WTC11 (cell line): ENCODE measurements around the gene PADI2.

Source experiments
- CTCF ChIP-seq: fragments of 200-600 bp; IDR thresholded peaks from 2 replicates; pipeline ENCODE4 v1.8.0; 2022; ENCODE audit warnings: antibody characterized with exemption
- ELF4 ChIP-seq: sonication (generic); formaldehyde crosslinking; IDR thresholded peaks from 2 replicates; pipeline ENCODE4 v1.8.1; 2022; ENCODE audit warnings: low read depth, mild to moderate bottlenecking, moderate library complexity, missing genetic modification reagents
- FOXP4 ChIP-seq: sonication (generic); formaldehyde crosslinking; IDR thresholded peaks from 2 replicates; pipeline ENCODE4 v1.8.0; 2022; ENCODE audit warnings: mild to moderate bottlenecking, missing genetic modification reagents
- NFE2L1 ChIP-seq: sonication (generic); formaldehyde crosslinking; IDR thresholded peaks from 2 replicates; pipeline ENCODE4 v1.8.1; 2023; ENCODE audit warnings: missing genetic modification reagents
- NR1H2 ChIP-seq: sonication (generic); formaldehyde crosslinking; IDR thresholded peaks from 2 replicates; pipeline ENCODE4 v1.9.0; 2021; ENCODE audit warnings: mild to moderate bottlenecking, moderate library complexity, missing genetic modification reagents
- PREB ChIP-seq: sonication (generic); formaldehyde crosslinking; IDR thresholded peaks from 2 replicates; pipeline ENCODE4 v1.8.1; 2022; ENCODE audit warnings: mild to moderate bottlenecking, missing genetic modification reagents, moderate library complexity, borderline replicate concordance
- SMAD3 ChIP-seq: sonication (generic); formaldehyde crosslinking; IDR thresholded peaks from 2 replicates; pipeline ENCODE4 v1.8.0; 2022; ENCODE audit warnings: missing genetic modification reagents, mild to moderate bottlenecking, borderline replicate concordance
- ZNF121 ChIP-seq: sonication (generic); formaldehyde crosslinking; IDR thresholded peaks from 2 replicates; pipeline ENCODE4 v1.8.0; 2023; ENCODE audit warnings: missing genetic modification reagents

DNA sequence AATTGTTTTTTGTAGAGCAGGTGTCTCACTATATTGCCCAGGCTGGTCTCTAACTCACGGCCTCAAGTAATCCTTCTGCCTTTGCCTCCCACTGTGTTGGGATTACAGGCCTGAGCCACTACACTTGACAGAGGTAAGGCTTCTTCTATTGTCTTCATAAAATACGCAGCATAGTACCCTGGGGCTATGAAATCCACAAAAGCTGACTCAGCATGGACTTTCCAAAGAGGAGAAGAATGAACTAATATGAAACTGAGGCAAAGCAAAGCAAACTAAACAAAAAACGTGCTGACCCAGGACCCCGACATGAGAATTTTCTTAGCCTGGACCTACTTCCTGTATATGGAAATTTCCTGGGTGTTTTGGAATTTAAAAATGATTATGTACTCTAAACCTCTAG lies 89.0 kb downstream of the PADI2 start:
- no peak for TF ChIP-seq SMAD3 (CRISPR knock-in tag)
- no peak for TF ChIP-seq ELF4 (CRISPR knock-in tag)
- TF ChIP-seq FOXP4 (CRISPR knock-in tag) = no peak
- no peak for TF ChIP-seq CTCF
- no peak for TF ChIP-seq NFE2L1 (CRISPR knock-in tag)
- no peak for TF ChIP-seq NR1H2
- no peak for TF ChIP-seq ZNF121 (CRISPR knock-in tag)
- TF ChIP-seq PREB (CRISPR knock-in tag) = no peak
